ENCODE data around the gene FAM163A. TPM values are rescaled to one million over a fixed set of nuclear protein-coding genes. Genes with fewer than 3 reads are reported as not detected.

Gene FAM163A
- total and polyA plus RNA-seq, 8 donors: 0.15 to 0.61 (median 0.25) TPM; not detected in 4

- intact Hi-C loops (cut with DNase I; ENCODE audit: low total_unique reads): no loop called here
- WGBS, 5 donors: 82 to 97% (median 94%) methylated on average over 2 of the region's 2 CpGs
- H3K4me1 ChIP-seq: no peaks in the 10 kb centered on the region
- TF ChIP-seq EP300 (IDR thresholded peaks at IDR 0.05): no peak
- TF ChIP-seq POLR2AphosphoS5 (IDR thresholded peaks at IDR 0.05): no peak
- TF ChIP-seq CTCF (IDR thresholded peaks at IDR 0.05): no peak
- no peak for TF ChIP-seq POLR2A (IDR thresholded peaks at IDR 0.05)
- no peaks in the 10 kb centered on the region for H3K36me3 ChIP-seq
- H3K4me3 ChIP-seq: no peak overlapping the region
- no peak overlapping the region for H3K27ac ChIP-seq
- no peak for DNase-seq
- no peaks in the 10 kb centered on the region for H3K27me3 ChIP-seq
- H3K9me3 ChIP-seq: peaks cover 0 to 13% (median 4%) of the 10 kb centered on the region in 4 donors
Measured at GRCh38 chr1:179767996-179768395, 24.9 kb downstream of the FAM163A start.

- DNase-seq: peak in 1 of 2 donors; percentile 22
- Histone ChIP-seq H3K36me3 (no peaks in the 10 kb centered on the region), H3K4me3 (no peak overlapping the region), H3K27ac (no peak overlapping the region), H3K4me1 (no peaks in the 10 kb centered on the region), H3K27me3 (no peaks in the 10 kb centered on the region), H3K9me3 (peaks cover 0 to 13% (median 4%) of the 10 kb centered on the region in 4 donors)
- intact Hi-C loops (cut with DNase I; ENCODE audit: low total_unique reads): no loop called here
- 75 to 86% (median 78%) methylated on average over 9 of the region's 9 CpGs for WGBS, 5 donors
- TF ChIP-seq POLR2A (IDR thresholded peaks at IDR 0.05): no peak
- no peak for TF ChIP-seq POLR2AphosphoS5 (IDR thresholded peaks at IDR 0.05)
- TF ChIP-seq EP300 (IDR thresholded peaks at IDR 0.05): no peak
- no peak for TF ChIP-seq CTCF (IDR thresholded peaks at IDR 0.05)
Measured at GRCh38 chr1:179770887-179771502, 27.9 kb downstream of the FAM163A start.

- 91 to 99% (median 96%) methylated on average over 4 of the region's 4 CpGs for WGBS, 5 donors
- Histone ChIP-seq H3K9me3 (peaks cover 0 to 8% (median 4%) of the 10 kb centered on the region in 4 donors), H3K27me3 (no peaks in the 10 kb centered on the region), H3K4me1 (no peaks in the 10 kb centered on the region), H3K36me3 (no peaks in the 10 kb centered on the region), H3K4me3 (no peak overlapping the region), H3K27ac (no peak overlapping the region)
- no peak for DNase-seq
- TF ChIP-seq CTCF (IDR thresholded peaks at IDR 0.05) (no peak), POLR2AphosphoS5 (IDR thresholded peaks at IDR 0.05) (no peak), EP300 (IDR thresholded peaks at IDR 0.05) (no peak), POLR2A (IDR thresholded peaks at IDR 0.05) (no peak)
- intact Hi-C loops (cut with DNase I; ENCODE audit: low total_unique reads): no loop called here
Measured at GRCh38 chr1:179773264-179773663, 30.2 kb downstream of the FAM163A start.

GRCh38 chr1:179774000-179774399, 30.9 kb downstream of the FAM163A start:
- Histone ChIP-seq H3K9me3 (peaks cover 0 to 8% (median 3%) of the 10 kb centered on the region in 4 donors), H3K36me3 (no peaks in the 10 kb centered on the region), H3K4me1 (no peaks in the 10 kb centered on the region), H3K27me3 (no peaks in the 10 kb centered on the region), H3K4me3 (no peak overlapping the region), H3K27ac (no peak overlapping the region)
- 83 to 93% (median 92%) methylated on average over 2 of the region's 2 CpGs for WGBS, 5 donors
- DNase-seq: no peak
- intact Hi-C loops (cut with DNase I; ENCODE audit: low total_unique reads): no loop called here
- TF ChIP-seq POLR2AphosphoS5 (IDR thresholded peaks at IDR 0.05): no peak
- TF ChIP-seq CTCF (IDR thresholded peaks at IDR 0.05): no peak
- no peak for TF ChIP-seq EP300 (IDR thresholded peaks at IDR 0.05)
- TF ChIP-seq POLR2A (IDR thresholded peaks at IDR 0.05): no peak
